CMK (cell line): ENCODE measurements around the gene MCM10.
"Not testable (repeated sequence)": the region's sequence is repeated elsewhere in the genome, so short reads cannot be mapped to it uniquely, and the experiment has no call there.

Experiments
- DNase-seq: peaks from one replicate; pipeline ENCODE4 v3.0.0-alpha.2; 2010; ENCODE audit warnings: low read depth

The MCM10 gene

DNA sequence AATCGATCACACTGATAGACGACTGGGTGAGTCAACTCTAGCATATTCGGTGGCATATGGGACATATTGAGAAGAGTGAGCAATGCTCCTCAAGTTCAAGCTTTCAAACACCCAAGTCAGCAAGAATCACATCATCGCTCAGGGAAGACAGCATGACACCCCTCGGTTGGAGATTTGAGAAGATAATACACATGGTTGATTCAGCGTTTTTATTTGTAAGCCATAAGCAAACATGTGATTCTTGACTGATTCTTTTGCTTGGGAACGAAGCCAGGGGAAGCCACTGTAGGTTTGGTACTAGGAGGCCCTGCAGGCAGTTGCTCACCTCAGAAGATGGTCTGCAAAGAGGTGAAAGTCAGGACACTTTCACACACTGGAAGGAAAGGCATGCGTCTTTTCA is 60.2 kb downstream of the MCM10 start:
- no peak for DNase-seq

DNA sequence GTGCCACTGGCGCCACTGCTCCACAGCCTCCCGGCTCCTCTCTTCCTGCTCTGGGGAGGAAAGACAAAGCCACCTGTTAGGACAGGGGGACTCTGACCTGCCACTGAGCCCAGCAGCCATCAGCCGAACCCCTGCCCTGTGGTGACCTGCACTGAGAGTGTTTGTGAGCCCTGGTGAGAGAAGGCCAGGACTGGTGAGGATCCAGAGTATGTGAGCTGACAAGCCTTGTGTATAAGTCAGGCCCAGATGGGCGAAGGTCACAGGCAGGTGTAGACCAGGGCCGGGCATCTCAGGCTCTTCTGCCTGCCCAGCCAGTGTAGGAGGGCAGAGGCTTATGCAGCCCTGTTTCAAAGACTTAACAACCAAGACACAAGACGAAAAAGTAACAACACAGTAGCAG is 60.8 kb downstream of the MCM10 start:
- no peak for DNase-seq

GRCh38 chr10:13222566-13222965 is 61.2 kb downstream of the MCM10 start:
- DNase-seq = no peak

GRCh38 chr10:13223241-13223640 is 61.9 kb downstream of the MCM10 start:
- DNase-seq = no peak

GRCh38 chr10:13224210-13224995 is 63.0 kb downstream of the MCM10 start:
- DNase-seq = no peak

GRCh38 chr10:13225601-13226000 is 64.2 kb downstream of the MCM10 start:
- no peak for DNase-seq

- no peak for DNase-seq
Observed at GRCh38 chr10:13227031-13227430, 65.7 kb downstream of the MCM10 start.

DNA sequence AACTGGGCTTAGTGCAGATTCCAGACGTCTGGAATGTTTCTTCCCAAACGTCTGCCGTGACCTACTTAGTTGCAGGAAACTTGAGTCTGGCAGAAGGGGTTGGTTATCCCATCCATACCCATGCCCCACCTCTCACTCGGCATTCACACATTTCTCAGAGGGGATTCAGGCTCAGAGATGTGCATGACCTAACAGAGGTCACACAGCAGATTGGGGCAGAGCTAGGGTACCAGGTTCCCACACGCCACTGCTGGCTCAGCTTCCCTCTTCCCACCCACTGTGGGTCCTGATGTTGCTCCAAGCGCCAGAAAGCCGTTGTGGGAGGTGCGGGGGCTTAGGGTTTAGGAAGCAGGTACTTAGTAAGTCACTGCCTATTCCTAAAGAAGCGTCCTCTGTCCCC is 69.8 kb downstream of the MCM10 start:
- DNase-seq = no peak

- no peak for DNase-seq
Observed at GRCh38 chr10:13231808-13232207, 70.5 kb downstream of the MCM10 start.

- DNase-seq = no peak
Observed at GRCh38 chr10:13233358-13233757, 72.0 kb downstream of the MCM10 start.

GRCh38 chr10:13234172-13234571 is 72.8 kb downstream of the MCM10 start, which contains the start of gene UCMA:
Gene UCMA, minus strand, starts transcription at chr10:13234374. Its CDS starts 116 bp downstream, at chr10:13234258.
- no peak for DNase-seq

GRCh38 chr10:13234736-13235135 is 73.4 kb downstream of the MCM10 start:
- not testable (repeated sequence) for DNase-seq

- DNase-seq = no peak
Observed at GRCh38 chr10:13236638-13237037, 75.3 kb downstream of the MCM10 start.

- DNase-seq = no peak
Observed at GRCh38 chr10:13238271-13239077, 77.1 kb downstream of the MCM10 start.

DNA sequence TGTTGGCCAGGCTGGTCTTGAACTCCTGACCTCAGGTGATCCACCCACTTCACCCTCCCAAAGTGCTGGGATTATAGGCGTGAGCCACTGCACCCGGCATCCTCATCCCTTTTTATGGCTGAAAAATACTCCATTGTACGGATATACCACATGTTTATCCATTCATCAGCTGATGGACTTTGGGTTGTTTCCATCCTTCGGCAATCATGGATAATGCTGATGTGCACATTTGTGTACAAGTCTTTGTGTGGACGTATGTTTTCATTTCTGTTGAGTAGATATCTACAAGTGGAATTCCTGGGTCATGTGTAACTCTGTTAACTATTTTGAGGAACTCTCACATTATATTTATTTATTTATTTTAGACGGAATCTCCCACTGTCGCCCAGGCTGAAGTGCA is 78.6 kb downstream of the MCM10 start:
- DNase-seq = no peak

GRCh38 chr10:13241613-13242012 is 80.3 kb downstream of the MCM10 start:
- no peak for DNase-seq

DNA sequence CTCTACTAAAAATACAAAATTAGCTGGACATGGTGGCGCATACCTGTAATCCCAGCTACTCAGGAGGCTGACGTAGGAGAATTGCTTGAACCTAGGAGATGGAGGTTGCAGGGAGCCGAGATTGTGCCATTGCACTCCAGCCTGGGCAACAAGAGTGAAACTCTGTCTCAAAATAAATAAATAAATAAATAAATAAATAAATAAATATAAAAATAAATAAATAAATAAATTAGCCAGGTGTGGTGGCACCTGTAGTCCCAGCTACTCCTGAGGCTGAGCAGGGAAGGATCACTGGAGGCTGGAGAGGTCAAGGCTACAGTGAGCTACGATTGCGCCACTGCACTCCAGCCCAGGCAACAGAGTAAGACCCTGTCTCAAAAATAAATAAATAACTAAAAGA is 80.9 kb downstream of the MCM10 start:
- not testable (repeated sequence) for DNase-seq

- DNase-seq = no peak
Observed at GRCh38 chr10:13247246-13247645, 85.9 kb downstream of the MCM10 start.

DNA sequence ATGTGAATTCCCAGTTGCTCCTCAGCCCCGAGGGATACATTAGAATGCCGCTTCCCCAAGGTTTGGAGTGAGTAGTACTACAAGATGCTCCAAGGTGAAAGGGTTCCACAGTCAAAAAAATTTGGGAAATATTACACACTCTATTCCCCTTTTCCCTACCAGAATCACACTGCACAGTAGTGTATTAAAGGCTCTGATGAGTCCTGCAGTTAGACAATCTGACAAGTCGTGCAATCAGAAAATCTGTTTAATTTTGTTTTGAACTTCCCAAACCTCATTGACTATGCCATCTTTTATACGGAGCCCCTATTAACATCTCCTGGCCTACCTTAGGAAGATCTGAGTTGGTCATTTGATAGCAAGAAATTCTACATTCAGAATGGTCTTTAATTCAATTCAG is 86.4 kb downstream of the MCM10 start:
- DNase-seq = no peak

GRCh38 chr10:13253726-13254125 is 92.4 kb downstream of the MCM10 start:
- DNase-seq = no peak

- no peak for DNase-seq
Observed at GRCh38 chr10:13256627-13257026, 95.3 kb downstream of the MCM10 start.

DNA sequence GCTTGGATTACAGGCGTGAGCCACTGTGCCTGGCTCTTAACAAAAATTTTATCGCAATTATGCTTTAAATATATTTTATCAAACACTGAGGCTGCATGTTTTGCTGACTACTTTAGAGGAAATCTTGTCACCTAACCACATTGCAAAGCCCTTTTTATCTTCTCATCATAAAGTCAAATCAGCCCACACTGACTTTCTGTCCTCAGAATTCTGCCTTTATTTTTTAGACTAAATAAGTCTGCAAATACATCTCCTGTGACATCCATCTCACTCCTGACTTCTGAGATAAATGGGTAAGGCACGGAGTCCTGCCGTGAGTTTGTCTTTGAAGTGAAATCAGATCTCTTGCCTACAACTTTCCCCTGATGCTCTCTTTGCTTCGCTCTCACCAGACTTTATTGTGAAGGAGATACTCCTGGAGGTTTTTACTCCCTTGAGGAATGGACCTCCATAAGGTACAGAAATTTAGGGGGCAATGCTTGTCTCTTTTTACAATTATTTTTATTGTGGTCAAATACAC is 96.3 kb downstream of the MCM10 start:
- DNase-seq = no peak
